NT2/D1 (cell line): Measurements from ENCODE around the gene RPN2.

Source experiments
- SUZ12 ChIP-seq: IDR thresholded peaks from 2 replicates; pipeline ENCODE4 v1.6.1; 2011; ENCODE audit not compliant: insufficient read length, insufficient read depth; ENCODE audit errors: extremely low read depth
- YY1 ChIP-seq: IDR thresholded peaks from 2 replicates; pipeline ENCODE4 v1.6.1; 2011; ENCODE audit not compliant: insufficient read length, insufficient read depth
- ZNF274 ChIP-seq: IDR thresholded peaks from 2 replicates; pipeline ENCODE4 v1.6.1; 2011; ENCODE audit warnings: mild to moderate bottlenecking, low read depth, low read length

GRCh38 chr20:37193821-37194220 is 14.7 kb downstream of the RPN2 start:
- TF ChIP-seq ZNF274, result no peak
- TF ChIP-seq YY1, result no peak
- no peak for TF ChIP-seq SUZ12
